ENCODE measurements around the gene SEPSECS. TPM values are rescaled to one million over a fixed set of nuclear protein-coding genes. Genes with fewer than 3 reads are reported as not detected.
"Not testable (repeated sequence)": the region's sequence is repeated elsewhere in the genome, so short reads cannot be mapped to it uniquely, and the experiment has no call there.

Gene SEPSECS
- total RNA-seq, 1 experiment from 2014 or later = 7.0 TPM

DNA sequence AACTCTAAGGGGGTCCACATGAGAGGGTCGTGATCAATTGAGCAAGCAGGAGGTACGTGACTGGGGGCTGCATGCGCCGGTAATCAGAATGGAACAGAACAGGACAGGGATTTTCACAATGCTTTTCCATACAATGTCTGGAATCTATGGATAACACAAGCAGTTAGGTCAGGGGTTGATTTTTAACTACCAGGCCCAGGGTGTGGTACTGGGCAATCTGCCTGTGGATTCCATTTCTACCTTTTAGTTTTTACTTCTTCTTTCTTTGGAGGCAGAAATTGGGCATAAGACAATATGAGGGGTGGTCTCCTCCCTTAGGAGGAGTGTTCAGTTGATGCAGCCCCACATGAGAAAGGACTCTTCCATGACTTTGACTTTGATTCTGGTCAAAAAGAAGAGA lies 76.8 kb downstream of the SEPSECS start:
- DNase-seq (ENCODE audit: low read depth) = not testable (repeated sequence)

DNA sequence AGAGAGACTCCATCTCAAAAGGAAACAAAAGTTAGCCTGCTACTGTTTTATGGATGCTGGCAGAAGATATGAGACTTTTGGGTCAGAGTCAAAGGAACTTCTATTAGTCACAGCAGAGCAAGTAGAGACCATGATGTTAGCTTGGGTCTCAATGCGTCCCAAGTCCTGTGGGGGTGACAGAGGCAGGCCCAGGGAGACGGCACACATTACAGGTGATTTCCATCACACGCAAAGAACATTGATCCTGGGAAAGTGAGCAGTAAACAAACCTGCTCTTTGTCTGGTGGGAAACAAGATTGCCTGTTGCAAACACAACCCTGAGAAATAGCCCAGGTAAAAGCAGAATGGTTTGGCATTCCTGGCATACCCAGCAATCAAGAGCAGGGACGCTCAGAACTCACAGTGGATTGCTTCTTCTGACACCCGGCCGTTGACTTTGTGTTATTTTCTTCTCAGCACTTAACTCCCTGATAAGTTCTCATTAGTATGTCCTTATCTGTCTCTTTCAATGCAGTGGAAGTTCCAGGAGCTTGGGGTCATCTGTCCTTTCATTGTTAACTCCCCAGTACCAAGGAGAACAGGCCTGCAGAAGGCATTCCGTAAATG lies 78.3 kb downstream of the SEPSECS start:
- DNase-seq (ENCODE audit: low read depth) = no peak

GRCh38 chr4:25080571-25080970 lies 79.7 kb downstream of the SEPSECS start:
- DNase-seq (ENCODE audit: low read depth) = no peak

- no peak for DNase-seq (ENCODE audit: low read depth)
These were observed 81.7 kb downstream of the SEPSECS start for GRCh38 chr4:25078523-25078922.

DNA sequence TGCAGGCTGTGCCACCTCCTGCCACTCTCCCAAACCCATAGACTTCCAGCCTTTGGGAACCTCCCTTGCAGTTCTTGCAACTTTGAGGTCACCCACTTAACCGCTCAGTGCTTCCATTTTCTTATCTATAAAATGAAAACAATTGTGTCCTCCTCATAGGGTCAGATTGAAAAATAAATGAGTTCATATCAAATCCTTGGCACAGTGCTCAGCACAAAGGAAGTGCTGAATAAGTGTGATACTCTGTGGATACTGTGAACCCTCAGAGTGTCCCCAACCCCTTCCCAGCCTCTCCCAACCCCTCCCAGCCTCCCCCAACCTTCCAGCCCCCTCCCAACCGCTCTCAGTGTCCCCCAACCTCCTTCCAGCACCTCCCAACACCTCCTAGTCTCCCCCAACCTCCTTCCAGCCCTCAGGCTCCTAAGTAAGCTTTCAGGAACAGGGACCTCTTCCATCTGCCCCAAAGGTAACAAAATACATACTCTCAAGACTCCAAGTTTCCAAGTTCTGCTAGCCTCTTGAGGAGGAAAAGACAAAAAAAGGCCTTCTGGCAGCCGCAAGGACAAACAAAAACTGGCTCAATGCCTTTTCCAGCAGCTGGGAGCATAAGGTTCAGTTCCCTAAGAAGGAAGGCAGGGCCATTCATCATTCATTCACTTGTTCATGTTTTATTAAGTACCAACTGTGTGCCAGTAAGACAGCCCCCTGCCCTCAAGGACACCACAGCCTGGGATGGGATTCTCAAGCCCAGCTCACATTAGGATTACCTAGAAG lies 83.4 kb downstream of the SEPSECS start:
- DNase-seq (ENCODE audit: low read depth) = no peak

GRCh38 chr4:25075851-25076250 lies 84.4 kb downstream of the SEPSECS start:
- no peak for DNase-seq (ENCODE audit: low read depth)

GRCh38 chr4:25075129-25075528 lies 85.1 kb downstream of the SEPSECS start:
- no peak for DNase-seq (ENCODE audit: low read depth)

GRCh38 chr4:25070545-25070944 lies 89.7 kb downstream of the SEPSECS start:
- no peak for DNase-seq (ENCODE audit: low read depth)

Other genes starting within 250 kb of the SEPSECS start
- gene CCDC149, start 247.4 kb downstream of the SEPSECS start, total RNA-seq (2014; rRNA removed; shearing (Covaris generic)) = 5.1 and 8.3 TPM in 2 replicates
- gene LGI2, start 129.5 kb downstream of the SEPSECS start, total RNA-seq (2014; rRNA removed; shearing (Covaris generic)) = 0.07 TPM in 1 of 2 replicates, not detected in the other
- 39.4 and 56.2 TPM in 2 replicates for gene PI4K2B, start 73.6 kb upstream of the SEPSECS start, total RNA-seq (2014; rRNA removed; shearing (Covaris generic))
- gene ZCCHC4, start 152.3 kb upstream of the SEPSECS start, total RNA-seq (2014; rRNA removed; shearing (Covaris generic)) = 10.3 and 15.9 TPM in 2 replicates
- 9.3 and 19.8 TPM in 2 replicates for gene ANAPC4, start 216.8 kb upstream of the SEPSECS start, total RNA-seq (2014; rRNA removed; shearing (Covaris generic))